SKM-1 (cell line): Measurements from ENCODE around the gene VSIG2.

Experiments
- DNase-seq: peaks from one replicate; lab custom pipeline; 2025; ENCODE audit not compliant: unreplicated experiment; lab: John Stamatoyannopoulos, UW

VSIG2 gene

DNA sequence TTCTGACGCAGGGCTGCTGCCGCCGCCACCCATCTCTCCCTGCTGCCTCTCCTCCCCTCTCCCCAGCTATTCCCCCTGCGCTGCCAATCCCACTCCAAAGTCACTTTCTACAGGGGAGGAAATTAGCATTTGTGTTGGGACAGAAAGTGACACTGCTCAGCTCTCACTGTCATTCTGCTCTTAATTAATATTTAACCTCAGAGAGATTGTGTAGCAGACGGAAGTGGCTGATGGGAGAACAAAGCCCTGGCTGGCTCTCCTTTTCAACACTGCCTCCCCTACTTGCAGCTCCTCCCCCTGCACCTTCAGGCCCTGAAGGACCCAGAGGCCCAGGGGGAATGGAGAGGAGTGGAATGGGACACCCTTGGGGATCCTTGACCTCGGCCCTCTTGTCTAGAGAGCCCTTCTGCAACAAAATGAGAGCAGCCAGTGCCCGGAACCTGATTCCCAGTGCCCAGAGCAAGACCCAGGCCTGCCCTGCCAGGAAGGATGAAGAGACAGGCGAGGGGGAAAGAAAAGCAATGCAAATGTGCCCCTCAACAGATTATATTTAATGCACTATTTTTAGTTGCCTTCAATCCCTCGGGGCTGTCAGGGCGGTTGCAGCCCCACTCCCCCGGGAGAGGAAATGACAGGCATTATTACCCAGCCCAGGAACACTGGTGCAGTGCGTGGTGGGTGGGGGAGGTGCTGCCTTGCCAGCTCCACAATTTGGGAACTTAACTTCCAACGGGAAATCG is 26.9 kb downstream of the VSIG2 start:
- DNase-seq = no peak

DNA sequence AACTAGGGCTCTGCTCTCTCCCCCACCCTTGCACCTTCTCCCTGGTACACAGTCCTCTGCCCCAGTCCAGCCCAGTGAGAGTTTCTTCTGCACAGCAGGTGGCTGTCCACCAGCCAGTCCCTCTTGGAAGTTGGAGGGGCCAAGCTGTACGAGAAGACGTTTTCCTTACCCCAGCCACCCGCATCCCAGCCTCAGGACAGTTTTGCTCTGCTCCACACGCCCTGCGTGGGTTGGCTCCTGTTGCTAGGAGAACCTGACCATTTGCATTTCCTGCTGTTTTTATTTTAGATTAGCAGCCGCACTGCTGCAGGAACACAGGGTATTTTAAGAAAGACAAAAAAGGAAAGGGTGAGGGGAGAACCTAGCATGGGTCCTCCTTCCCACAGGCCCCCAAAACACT is 29.9 kb downstream of the VSIG2 start:
- DNase-seq = no peak

DNA sequence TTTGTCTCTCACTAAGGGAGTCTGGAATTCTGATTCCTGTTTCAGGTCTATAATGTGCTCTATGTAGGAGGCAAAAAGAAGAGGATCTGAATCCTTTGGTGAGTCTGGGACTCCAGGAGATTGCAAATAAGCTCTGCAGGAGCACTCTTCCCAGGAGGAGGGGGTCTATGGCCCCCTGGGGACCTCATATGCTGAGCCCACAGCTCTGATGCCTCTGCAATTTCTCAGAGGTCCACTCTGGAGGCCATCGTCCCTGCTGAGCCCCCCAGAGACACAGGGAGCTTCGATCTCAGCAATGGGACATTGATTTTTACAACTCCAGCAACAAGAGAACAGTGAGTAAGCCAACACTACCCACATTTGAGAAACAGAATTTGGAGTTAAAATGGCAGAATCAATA is 32.5 kb downstream of the VSIG2 start:
- no peak for DNase-seq

DNA sequence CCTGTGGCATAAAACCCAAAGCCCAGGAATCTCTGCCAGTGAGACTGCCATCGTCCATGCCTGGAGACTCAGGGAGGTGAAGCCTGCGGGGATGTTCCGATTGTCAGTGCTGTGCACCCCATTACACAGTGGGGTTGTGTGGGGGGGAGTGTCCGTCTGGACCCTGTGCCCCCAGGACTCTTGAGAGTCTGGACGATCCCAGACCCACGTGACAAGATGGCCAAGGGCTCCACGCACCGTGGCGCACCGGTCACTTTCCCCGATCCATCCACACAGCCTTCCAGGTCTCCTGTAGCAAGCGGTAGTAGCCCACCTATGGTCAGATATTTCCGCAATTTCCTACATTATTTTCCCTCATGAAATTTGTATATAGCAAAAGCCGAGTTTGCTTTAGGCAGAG is 33.3 kb downstream of the VSIG2 start:
- no peak for DNase-seq

DNA sequence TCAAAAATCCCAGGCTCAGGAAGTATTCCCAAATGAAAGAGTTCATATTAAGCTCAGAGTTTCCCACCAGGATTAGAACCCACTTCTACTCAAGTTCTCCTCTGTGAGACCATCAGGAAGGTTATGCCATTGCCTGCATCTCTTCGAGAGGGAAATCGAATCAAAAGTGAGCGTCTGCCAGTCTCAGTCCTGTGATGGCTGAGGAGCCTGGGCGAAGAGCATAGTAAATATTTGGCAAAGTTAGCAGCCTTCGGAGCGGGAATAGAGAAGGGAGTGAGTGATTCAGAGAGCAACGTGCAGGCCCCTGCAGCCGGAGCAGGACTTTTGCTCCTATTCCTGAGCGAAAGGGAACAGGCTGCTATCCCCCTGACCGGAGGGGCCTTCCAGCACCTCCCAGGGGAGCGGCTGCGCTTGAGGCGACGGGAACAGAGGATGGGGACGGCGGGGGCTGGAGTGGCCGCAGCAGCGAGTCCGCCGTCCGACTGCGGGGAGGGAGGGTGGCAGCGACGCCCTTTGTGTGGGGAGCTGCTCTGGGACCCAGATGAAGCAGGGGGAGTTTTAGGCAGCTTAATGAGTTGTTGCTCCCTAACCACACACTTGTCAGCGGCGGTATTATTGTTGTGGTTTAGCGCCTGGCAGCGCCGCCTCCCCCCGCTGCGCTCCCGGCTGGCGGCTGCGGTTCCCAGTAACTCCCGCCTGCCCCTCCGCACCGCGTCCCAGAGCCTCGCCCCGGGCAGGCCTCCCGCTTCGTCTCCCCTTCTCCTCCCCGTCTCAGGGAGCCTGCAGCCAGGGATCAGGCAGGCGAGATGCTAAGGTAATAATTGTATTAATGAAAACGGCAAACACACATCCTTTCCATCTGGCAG is 34.0 kb downstream of the VSIG2 start:
- DNase-seq = no peak

DNA sequence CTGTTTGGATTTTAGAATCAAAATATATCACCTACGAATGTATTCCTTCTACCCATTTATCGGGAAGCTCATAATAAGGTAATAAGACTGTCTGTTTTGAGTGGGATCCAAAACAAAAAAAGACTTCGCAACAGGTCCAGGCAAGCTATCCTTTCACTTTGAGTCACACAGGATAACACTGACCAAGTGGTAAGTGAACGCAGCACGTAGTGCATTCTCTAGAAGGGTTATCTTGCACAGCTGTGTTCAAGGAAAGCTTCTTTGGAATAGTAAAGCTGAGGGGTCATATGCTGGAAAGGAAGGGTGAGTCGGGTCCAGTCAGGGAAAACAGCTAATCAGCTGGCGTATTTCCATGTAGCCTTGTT is 34.7 kb downstream of the VSIG2 start:
- DNase-seq = no peak

DNA sequence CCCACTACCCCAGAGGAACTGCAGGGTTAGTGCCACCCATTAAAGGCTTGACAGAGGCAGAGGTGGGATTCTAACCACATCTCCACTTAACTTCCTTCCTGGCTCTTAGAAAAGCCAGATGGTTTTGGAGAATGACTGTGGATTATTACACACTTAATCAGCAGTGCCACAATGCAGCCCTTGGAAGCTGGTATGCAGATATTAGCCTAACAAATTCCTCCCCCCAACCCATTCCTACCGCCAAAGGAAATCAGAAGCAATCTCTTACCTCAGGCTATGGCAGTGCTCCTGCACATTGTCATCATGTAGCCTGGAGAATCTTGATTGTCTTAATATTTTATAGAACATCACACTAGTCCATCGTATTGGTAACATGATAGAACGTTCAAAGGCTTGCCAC is 35.5 kb downstream of the VSIG2 start:
- DNase-seq = no peak

DNA sequence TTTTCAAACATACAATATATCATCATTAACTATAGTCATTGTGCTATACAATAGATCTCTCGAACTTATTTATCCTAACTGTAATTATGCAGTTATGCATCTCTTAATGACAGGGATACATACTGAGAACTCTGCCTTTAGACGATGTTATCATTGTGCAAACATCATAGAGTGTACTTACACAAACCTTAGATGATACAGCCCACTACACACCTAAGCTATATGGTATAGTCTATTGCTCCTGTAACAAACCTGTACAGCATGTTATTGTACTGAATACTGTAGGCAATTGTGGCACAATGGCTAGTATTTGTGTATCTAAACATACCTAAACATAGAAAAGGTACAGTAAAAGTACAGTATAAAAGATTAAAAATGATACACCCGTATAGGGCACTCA is 39.7 kb downstream of the VSIG2 start:
- no peak for DNase-seq

DNA sequence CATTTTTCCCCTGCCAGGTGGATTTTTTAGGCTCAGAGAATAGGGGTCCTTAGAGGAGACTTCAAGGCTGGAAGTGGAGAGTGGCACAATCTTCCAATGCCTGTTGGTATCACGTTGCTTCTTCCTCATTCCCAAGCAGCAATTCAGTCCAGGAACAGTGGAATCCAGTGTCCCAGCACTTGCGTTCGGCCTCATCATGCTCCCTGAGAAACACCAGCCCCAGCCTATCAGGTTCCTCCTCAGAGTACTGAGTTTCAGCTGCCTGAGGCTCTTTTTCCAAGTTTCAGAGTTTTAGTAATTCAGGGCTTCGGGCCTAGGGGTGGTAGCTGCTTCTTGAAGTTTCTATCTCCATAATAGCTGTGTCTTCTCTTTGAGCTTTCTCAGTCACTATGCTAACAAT is 44.2 kb downstream of the VSIG2 start:
- no peak for DNase-seq

DNA sequence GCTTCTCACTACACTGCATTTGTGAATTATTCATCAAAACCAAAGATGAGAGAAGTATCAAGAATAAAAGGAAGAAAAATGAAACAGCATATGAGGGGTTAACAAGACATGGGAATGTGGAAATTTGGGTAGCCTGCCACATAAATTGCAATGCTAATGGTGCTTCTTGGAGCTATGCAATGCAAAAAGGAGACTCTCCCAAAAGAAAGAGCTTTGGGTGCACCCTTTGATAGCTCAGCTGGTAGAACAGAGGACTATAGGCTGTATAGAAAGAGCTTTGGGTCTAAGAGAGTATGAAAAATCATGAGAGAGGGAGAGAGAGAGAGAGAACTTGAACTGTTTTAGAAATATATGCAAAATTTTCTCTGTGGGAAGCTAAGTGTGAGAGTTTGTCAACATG is 52.0 kb downstream of the VSIG2 start:
- no peak for DNase-seq

DNA sequence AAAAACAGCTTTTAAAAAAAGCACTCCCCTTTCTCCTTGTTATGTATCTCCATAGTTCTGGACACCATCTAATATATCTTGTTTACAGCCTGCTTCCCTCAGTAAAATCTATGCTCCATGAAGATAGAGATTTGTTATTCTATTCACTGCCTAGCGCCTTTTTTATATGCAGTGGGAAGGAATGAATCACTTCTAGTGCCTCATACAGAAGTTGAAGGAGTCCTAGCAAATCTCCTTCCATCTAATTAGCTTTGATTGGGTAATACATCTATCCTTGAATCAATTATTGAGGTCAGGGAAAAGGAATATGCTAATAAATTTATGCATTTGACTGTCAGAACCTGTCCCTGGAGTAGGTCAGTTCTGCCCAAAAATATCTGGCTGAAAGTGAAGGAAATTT is 52.5 kb downstream of the VSIG2 start:
- DNase-seq = no peak
